SIG-M5 (cell line): ENCODE data around the gene DPYSL5.
"Not testable (repeated sequence)": the region's sequence is repeated elsewhere in the genome, so short reads cannot be mapped to it uniquely, and the experiment has no call there.

Experiments used
- DNase-seq: peaks from one replicate; lab custom pipeline; 2025; lab: John Stamatoyannopoulos, UW

The DPYSL5 gene

GRCh38 chr2:26901326-26902183, 53.6 kb downstream of the DPYSL5 start:
- DNase-seq: no peak

GRCh38 chr2:26903676-26904075, 55.7 kb downstream of the DPYSL5 start:
- no peak for DNase-seq

DNA sequence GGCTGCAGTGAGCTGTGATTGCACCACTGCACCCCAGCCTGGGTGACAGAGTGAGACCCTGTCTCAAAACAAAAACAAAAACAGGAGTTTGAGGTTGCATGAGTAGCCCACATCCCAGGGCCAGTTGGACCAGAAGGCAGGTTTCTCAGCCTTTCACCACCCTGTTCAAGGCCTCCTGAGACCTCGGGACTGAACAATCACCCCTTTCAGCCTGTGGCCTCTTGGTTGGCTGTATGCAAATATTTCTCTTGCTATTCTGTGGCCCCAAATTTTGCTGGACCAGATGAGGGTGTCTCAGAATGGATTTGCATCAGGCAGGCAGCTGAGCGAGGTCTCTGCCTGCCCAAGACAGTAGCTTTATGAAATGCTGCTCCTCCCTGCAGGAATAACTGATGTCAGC, 56.9 kb downstream of the DPYSL5 start:
- DNase-seq: no peak

DNA sequence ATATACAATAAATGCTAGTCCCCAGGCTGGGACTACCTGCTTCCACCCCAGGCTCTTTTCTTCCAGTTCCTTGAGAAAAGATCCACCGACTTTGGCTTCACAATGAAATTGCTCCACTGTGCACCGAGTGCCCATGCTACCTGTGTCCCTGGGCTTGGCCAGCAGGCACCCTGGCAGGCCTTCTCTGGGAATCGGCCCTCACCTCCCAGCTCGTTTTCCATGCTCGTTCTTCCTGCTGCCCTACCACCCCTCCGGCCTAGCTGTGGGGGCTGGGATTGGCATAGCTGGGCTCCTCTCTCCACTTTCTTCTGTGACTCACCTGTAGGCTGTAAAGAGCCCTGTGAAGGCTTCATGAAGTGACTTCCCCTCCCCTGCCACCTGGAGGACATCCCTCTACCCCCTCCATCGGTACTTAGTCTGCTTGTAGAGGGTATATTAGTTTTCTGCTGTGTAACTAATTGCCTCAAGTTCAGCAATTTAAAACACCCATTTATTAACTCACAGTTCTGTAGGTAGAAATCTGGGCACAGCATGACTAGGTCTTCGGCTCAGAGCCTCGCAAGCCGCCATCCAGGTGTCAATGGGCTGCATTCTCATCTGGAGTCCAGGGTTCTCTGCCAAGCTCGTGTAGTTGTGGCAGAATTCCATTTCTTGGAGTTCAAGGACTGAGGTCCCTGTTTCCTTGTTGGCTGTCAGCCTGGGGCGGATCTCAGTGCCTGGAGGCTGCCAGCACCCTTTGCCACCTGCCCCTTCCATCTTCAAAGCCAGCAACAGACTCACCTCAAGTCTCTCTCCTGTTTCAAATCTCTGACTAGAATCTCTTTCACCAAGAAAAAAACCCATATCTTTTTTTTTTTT, 57.6 kb downstream of the DPYSL5 start:
- no peak for DNase-seq

- no peak for DNase-seq
Measured at GRCh38 chr2:26907416-26907815, 59.5 kb downstream of the DPYSL5 start.

- no peak for DNase-seq
Measured at GRCh38 chr2:26910176-26910575, 62.2 kb downstream of the DPYSL5 start.

DNA sequence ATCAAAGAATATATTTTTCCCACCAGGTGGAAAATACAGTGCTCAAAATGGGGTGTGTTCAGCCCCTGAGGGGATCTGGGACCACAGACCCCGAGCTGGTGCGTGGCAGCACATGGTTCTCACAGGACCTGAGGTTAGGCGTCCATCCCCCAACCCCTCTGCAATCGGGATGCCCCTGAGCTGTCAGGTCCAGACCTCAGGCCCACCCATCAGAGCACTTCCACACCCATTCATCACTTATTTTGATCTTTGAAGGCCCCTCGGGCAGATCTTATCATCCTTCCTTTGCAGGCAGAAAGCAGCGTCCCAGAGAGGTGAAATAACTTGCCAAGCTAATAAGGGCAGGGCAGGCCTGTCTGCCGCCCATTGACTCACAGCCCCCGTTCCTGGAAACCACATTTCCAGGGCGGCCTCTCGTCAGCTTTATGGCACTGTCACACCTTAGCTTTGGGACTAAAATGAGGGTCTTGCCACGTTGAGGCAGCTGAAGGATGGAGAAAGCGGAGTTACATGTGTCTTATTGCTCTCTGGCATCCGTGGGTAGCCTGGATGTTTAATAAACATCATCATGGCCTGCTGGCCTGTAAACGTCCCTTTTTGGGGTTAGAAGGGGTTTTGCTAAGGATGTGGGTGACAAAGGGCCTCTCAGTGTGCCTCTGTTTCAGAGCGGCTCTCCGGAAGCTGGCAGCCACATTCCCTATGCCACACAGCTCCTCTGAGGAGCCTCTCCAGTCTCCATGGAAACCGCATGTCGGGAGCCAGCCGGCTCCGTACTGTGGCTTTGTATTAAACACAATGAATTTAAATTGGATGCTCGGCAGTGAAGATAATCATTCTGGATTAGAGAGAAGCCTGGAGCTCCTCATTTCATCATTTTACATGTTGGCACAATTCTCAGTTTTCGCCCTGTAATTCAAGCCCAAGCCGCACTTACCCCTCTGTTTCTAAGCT, 64.3 kb downstream of the DPYSL5 start:
- DNase-seq: no peak

DNA sequence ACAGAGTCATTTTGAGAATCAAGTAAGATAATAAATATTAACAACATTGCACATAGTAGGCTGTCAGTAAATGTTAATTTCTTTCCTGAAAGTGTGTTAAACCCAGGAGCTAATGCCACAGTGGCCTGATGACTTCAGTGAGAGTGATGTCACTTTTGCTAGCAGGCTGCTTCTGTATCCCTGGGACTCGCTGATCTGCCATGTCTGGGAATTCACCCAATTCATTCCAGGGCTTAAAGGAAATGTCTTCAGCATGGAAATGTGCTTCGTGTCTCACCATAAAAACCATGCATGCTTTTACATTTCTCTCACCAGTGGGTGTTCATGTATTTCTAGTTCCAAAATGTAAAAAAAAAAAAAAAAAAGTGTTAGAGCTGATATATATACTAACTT, 65.7 kb downstream of the DPYSL5 start:
- DNase-seq: no peak

DNA sequence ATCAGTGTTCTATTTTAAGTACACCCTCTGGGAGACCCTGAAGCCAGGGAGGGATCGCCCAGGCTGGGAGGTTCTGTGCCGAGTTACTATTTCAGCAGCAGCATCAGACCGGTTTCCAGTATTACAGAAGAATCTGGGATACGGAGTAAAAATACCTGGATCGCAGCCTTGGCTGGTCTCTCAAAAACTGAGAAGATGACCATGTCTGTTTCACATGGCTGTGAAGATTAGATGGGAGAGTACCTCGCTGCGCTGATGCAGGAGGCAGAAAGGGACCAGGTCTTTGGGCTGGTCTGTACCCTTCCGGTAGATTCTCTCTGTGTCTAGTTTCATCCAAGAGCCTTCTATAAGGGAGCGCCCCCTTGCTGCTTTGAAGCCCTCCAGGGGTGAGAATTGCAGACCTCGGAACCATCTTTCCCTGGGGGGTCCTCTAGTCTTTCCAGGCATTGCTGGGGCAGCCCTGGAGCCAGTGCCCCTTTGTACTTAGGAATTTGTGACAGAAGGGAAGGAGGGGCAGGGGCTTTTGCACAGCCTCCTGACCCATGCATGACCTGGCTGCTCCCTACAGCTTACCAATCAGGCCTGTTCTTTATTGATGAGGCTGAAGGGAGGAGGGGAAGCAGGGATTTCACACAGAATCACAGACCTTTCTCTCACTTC, 66.2 kb downstream of the DPYSL5 start:
- DNase-seq: no peak

DNA sequence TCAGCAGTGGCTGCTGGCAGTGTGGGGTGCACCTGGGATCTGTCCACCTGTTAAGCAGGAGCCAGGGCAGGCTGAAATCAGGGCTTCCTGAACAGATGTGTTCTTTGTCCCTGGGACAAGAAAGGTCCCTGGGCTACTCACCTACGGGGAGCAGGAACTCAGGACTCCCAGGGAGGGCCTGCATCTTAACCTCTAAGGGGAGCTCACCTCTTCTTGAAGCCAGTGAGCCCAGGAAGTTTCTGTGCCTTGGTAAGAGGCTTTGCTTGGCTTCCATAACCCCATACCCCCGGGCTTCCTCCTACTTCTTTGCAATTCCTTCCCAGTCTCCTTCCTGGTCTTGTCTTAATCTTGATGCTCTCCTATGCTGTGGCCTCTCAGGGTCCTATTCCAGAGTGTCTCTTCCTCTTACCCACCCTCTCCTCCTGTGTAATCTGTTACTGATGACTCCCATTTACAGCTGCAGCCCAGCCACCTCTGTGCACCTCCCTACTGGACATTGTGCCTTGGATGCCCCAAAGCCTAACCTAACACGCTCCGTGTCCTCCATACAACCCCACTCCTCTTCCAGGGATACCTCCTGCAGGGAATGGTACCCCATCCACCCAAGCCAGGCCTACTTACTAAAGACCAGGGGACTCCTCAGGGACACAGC, 66.9 kb downstream of the DPYSL5 start:
- DNase-seq: no peak

- DNase-seq: no peak
Measured at GRCh38 chr2:26915316-26915715, 67.4 kb downstream of the DPYSL5 start.

DNA sequence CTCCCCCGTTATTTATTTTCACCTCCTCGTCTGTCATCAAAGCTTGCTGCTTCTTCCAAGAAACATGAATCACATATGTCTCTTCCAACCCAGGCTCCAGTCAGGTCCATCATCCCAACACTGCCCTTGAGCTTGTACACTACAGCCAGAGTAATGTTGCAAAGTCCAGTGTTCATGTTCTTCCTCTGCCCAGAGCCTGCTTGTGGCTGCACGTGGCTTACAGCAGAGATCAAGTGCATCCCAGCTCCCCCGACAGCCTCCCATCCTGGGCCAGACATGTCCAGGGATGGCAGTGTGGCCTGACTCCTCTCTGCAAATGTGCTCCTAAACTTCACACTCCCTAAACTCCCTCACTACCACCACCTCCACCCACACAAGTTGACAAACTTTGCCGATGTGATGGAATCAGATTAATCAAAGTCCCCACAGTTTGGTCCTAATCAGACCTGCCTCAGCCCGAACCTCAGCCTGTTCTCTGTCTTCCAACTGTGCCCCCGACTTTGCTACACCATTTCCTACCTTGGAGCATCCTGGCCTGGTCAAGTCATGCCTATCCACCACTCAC, 68.3 kb downstream of the DPYSL5 start:
- DNase-seq: no peak

DNA sequence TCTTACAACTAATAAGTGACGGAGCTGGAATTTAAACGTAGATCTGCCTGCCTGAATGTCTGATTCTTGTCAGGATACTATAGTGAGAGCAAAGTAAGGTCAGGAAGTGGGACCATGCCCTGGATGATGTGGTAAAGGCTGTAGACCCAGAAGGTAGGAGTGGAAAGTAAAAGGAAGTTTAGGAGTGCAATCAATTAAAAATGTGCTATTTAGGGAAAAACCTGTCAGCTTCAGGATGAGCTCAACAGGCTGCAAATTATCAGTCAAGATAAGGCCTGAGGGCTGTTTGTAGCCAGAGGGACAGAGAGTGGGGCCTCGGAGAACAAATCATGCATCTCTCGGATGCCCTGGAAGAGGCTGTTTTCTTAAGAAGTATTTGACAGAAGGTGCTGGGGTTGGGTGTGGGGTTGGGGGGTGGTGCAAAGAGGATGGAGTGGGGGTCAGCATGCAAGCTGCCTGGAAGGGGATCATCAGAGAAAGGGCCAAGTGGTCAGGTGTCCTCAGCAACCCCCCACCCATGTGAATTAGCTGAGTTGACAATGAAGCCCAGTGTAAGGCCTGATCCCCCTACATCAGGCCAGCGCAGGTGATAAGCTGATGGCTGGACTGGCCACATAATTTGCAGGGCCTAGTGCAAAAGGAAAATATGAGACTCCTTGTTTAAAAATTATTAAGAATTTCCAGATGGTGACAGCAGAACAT, 69.4 kb downstream of the DPYSL5 start:
- no peak for DNase-seq

DNA sequence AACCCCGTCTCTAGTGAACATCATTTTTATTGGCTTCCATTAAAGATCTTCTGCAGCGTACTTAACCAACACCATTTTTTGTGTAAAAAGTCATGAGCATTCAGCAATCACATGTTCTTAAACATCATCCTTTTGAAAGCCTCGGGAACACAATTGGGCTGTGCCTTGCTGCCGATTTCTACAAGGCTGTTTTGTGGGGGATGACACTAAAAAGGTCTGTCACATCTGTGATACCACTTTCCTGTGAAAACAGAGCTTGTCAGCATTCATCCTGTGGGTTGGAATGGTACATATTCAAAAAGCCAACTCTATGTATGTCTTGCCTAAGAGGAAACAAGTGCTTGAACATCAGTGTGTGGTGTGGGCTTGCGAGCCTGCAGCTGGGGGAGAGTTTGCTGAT, 73.4 kb downstream of the DPYSL5 start:
- DNase-seq: no peak

DNA sequence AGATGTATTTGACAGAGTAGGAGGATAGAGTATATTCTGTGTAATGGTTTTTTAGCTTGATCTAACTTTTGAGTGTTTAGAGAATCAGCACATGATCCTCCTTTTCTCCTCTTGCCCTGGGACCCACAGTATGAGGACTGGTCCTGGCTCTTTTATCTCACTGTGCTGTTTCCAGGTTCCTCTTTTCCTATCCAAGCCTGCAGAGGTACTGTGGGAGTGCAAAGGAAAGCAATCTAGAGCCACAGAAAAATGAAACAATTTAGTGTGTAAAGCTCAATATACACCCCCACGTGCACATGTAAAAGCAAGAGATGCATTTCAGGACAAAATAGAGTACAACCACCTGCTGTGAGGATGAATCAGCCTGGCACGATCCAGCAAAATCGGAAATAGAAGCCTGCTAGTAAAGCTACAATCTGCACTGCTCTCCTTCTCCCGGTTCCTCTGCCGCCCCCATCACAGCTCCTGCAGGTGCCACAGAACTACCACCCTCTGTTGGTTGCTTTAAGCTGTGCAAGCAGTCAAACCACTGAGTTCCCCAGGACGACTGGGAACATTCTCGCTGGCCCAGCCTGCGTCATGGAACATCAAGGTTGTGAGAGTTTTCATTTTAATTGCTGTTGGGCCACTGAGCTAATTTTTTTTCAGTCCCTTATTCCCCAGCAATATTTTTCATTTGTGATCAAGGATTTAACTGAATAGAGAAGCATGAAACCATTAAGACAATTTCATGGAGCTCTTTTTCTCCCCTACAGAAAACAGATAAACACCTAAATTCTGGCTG, 74.7 kb downstream of the DPYSL5 start:
- peak; percentile 47 for DNase-seq

GRCh38 chr2:26923189-26923466, 75.2 kb downstream of the DPYSL5 start:
- not testable (repeated sequence) for DNase-seq

- DNase-seq: no peak
Measured at GRCh38 chr2:26924731-26925099, 76.8 kb downstream of the DPYSL5 start.

GRCh38 chr2:26925100-26925791, 77.3 kb downstream of the DPYSL5 start:
- DNase-seq: no peak

DNA sequence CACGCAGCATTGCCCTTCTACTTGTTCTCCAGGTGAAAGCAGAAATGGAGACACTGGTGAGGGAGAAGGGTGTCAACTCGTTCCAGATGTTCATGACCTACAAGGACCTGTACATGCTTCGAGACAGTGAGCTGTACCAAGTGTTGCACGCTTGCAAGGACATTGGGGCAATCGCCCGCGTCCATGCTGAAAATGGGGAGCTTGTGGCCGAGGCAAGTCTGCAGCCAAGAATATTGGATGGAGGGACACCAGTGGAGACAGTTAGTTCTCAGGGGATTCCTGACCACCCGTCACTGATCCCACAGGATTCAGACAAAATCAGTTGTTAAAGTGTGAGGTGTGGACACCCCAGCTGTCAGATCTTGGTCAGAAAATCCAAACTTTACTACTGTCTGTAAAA, 79.3 kb downstream of the DPYSL5 start:
- no peak for DNase-seq
